SJSA1 (cell line): ENCODE measurements around the gene NDUFA9. TPM values are rescaled to one million over a fixed set of nuclear protein-coding genes. Genes with fewer than 3 reads are reported as not detected.

Source experiments
- DNase-seq, 2 experiments: peaks; one replicate each; pipeline ENCODE4 v3.0.0-alpha.2; 2015 to 2020; ENCODE audit warnings: low spot score in 2 of 2, low read depth in 1 of 2
- H3K27ac ChIP-seq: fragments of 250-450 bp; sonication (Bioruptor Pico); 2 replicates; pipeline ENCODE4 v1.5.1; 2020; ENCODE audit warnings: mild to moderate bottlenecking, moderate library complexity
- H3K27me3 ChIP-seq: fragments of 250-450 bp; sonication (Bioruptor Pico); replicated peaks from 2 replicates; pipeline ENCODE4 v1.5.1; 2020; ENCODE audit warnings: mild to moderate bottlenecking, moderate library complexity
- H3K36me3 ChIP-seq: fragments of 250-450 bp; sonication (Bioruptor Pico); 2 replicates; pipeline ENCODE4 v1.5.1; 2020; ENCODE audit warnings: mild to moderate bottlenecking
- H3K4me1 ChIP-seq: fragments of 250-450 bp; sonication (Bioruptor Pico); replicated peaks from 2 replicates; pipeline ENCODE4 v1.6.1; 2021; ENCODE audit warnings: mild to moderate bottlenecking
- H3K4me3 ChIP-seq: fragments of 250-450 bp; sonication (Bioruptor Pico); 2 replicates; pipeline ENCODE4 v1.5.1; 2020; ENCODE audit warnings: mild to moderate bottlenecking
- H3K9me3 ChIP-seq: fragments of 250-450 bp; sonication (Bioruptor Pico); replicated peaks from 2 replicates; pipeline ENCODE4 v1.5.1; 2020; ENCODE audit warnings: mild to moderate bottlenecking
- total RNA-seq: library from RNA; depleted of rRNA; stranded (reverse); fragments of >200 nt; shearing (Covaris generic); gene quantifications from 2 replicates; pipeline ENCODE4 v1.2.3, GENCODE V29; 2014; rRNA removed

NDUFA9 gene
- 129 and 186 TPM in 2 replicates for total RNA-seq

DNA sequence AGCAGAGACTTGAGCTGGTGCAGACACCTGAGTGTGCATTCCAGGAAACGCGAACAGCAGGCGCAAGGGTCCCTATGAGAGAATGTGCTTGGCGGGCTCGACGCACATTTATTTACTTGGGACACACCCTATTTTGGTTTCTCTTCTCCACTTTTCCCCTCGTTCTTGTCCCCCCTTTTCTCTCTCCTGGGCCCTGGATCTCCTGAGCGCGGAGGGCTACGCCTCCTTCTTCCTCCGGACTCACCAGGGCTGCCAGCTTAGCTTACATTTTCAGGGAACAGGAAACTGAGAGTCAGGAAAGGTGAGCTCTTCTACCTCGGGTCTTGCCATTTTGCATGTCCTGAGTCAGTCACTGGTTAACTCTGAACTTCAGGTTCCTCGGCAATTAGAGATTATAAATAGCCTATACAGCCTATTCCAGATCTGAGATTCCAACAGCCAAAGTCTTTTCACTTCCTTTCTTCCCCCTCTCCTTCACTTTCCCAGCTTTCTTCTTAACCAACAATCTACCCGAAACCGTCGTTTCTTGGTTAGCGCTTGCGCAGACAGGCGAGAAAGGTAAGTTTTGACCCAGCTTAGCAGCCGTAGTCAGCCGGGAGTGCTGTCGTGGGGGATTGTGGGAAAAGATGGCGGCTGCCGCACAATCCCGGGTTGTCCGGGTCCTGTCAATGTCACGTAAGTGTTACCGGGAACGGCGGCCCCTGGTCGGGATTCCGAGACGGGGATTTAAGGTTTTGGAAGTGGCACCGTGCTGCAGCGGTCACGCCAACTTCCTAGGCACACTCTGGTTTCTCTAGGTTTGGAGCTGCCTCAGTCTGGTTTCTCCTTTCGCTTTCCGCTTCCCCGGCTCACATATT lies at the start of gene NDUFA9, which contains the start of gene AKAP3:
Gene NDUFA9 (plus strand): TSS at position 614 of the 857 bp plus-strand sequence. CDS start 13 bp downstream, at position 627.
Gene AKAP3 (minus strand): TSS at position 551 of the 857 bp plus-strand sequence. CDS start 10,855 bp downstream, outside the sequence.
- no peaks in the 10 kb centered on the region for H3K27me3 ChIP-seq
- peak within 1 kb of the TSS; percentile 67 for H3K4me3 ChIP-seq
- H3K36me3 ChIP-seq: peaks cover 4% of the 10 kb centered on the region; the same call in 1 of the 2 replicates
- DNase-seq: peak; percentile 82 to 85
- H3K27ac ChIP-seq: peak within 1 kb of the TSS; percentile 52
- peaks cover 16% of the 10 kb centered on the region for H3K4me1 ChIP-seq
- H3K9me3 ChIP-seq: no peaks in the 10 kb centered on the region

DNA sequence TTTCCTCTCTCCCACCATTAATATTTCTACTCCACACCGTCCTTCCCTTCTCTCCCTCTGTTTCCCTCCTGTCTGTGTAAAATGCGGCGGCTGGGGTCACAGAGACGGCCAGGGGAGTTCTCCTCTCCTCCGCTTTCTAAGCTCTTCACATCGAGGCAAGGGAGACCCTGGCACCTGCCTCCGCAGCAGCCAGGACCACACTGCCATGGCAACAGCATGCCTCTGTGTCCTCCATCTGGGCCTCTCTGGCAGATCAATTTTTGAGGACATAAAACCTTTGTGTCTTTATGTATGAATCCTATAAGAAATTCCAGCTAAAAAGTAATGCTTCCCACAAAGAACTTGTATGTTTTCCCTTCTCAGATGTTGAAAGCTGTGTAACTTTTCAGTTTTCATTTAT lies 45.5 kb upstream of the NDUFA9 start:
- no peak for DNase-seq
- Histone ChIP-seq H3K9me3 (no peaks in the 10 kb centered on the region), H3K27ac (no peak overlapping the region), H3K36me3 (no peaks in the 10 kb centered on the region), H3K27me3 (peaks cover 29% of the 10 kb centered on the region), H3K4me1 (no peaks in the 10 kb centered on the region), H3K4me3 (no peak overlapping the region)

DNA sequence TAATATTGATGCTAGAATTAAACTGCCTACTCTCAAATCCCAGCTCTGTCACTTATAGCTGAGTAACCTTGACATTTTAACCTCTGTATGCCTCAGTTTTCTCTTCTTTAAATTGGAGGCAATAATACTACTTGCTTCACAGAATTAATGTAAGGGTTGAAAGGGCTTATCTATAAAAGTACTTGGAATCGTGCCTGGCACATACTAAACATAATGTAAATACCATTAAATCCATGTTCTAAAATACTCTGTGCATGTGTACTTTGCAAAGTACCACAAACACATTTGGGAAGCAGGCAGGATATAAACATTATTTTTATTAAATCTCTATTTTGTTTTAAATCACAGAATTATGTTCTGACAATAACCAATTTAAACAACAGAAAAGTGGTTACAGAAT lies 45.0 kb upstream of the NDUFA9 start:
- H3K4me3 ChIP-seq: no peak overlapping the region
- no peak for DNase-seq
- H3K36me3 ChIP-seq: no peaks in the 10 kb centered on the region
- H3K27ac ChIP-seq: no peak overlapping the region
- no peaks in the 10 kb centered on the region for H3K4me1 ChIP-seq
- H3K27me3 ChIP-seq: peaks cover 29% of the 10 kb centered on the region
- H3K9me3 ChIP-seq: no peaks in the 10 kb centered on the region

DNA sequence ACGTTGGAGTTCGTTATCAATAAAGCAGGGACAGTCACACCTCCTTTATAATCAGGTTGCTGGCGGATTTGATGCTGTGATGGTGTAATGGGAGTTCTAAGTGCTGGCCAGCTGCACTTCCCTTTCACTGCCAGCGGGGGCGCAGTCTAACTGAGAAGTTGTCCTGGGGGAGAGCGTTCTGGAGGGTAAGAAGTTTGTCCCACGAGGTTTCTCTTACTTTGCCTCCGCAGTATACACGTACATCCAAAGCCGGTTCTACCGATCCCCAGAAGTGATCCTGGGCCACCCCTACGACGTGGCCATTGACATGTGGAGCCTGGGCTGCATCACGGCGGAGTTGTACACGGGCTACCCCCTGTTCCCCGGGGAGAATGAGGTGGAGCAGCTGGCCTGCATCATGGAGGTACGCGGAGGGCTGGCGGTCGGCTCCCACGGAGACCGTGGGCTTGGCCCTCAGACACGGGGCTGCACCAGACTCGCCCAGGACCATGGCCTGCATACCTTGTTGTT lies 44.2 kb upstream of the NDUFA9 start:
- H3K27me3 ChIP-seq: peaks cover 27% of the 10 kb centered on the region
- no peaks in the 10 kb centered on the region for H3K36me3 ChIP-seq
- H3K4me3 ChIP-seq: peak overlapping the region; percentile 69
- no peaks in the 10 kb centered on the region for H3K4me1 ChIP-seq
- H3K27ac ChIP-seq: no peak overlapping the region
- H3K9me3 ChIP-seq: no peaks in the 10 kb centered on the region
- peak; percentile 82 to 83 for DNase-seq

DNA sequence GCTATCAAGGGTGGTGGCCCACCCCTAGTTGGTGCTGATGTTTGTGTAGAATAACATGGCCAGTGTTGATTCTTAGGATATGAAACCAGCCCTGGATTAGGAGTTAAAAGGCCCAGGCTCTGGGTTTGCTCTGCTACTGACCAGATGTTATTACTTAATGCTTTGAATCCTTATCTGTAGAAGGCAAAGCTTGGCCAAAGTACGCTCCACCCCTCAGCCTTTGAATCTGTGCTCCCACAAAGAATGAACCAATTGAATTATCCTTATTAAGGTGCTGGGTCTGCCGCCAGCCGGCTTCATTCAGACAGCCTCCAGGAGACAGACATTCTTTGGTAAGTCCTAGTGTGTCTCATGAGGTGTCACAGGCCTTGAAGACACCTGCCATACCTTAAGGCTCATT lies 41.9 kb upstream of the NDUFA9 start:
- Histone ChIP-seq H3K27me3 (peaks cover 13% of the 10 kb centered on the region; the same call in 1 of the 2 replicates), H3K27ac (no peak overlapping the region), H3K4me3 (no peak overlapping the region), H3K9me3 (no peaks in the 10 kb centered on the region), H3K36me3 (peaks cover 14% of the 10 kb centered on the region), H3K4me1 (no peaks in the 10 kb centered on the region)
- no peak for DNase-seq

DNA sequence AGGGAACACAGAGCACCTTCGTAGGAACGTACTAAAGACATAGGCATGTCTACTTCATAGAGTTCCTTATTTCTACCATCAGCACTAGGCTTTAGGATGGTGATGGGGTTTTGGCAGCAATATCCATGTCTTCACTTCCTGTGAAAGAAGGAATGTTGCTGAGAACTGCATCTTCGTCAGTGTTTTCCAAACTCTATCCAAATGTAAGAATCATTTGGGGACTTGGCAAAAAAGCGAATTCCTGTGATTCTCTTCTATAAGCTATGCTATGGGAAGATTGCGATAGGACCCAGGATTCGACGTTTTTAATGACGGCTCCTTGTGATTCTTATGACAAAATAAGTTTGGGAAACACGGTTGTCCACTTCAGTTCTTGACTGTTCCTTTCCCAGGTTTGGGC lies 39.8 kb upstream of the NDUFA9 start:
- DNase-seq: no peak
- H3K4me1 ChIP-seq: no peaks in the 10 kb centered on the region
- H3K27me3 ChIP-seq: 0 out of 2 replicates have a peak, but pooled peaks cover 2% of the 10 kb centered on the region
- H3K27ac ChIP-seq: no peak overlapping the region
- H3K36me3 ChIP-seq: peaks cover 30% of the 10 kb centered on the region
- H3K9me3 ChIP-seq: no peaks in the 10 kb centered on the region
- no peak overlapping the region for H3K4me3 ChIP-seq

DNA sequence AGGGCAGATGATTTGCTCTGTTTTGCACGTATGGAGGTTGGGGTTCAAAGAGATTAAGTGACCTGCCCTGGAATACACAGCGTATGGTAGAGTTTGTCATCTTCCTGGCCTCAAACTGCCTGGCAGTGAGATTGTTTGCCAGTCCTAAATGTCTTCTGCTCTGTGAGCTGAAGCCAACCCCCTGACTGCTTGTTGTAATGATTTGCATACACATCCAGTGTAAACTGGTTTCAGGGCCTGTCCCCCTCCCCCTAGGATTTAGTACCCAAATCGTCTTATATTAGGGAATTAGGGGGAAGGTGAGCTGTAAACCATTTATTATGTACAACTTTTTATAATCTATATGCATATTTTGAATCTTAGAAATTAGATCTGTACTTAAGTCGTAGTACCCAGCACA lies 38.4 kb upstream of the NDUFA9 start:
- Histone ChIP-seq H3K4me3 (no peak overlapping the region), H3K27me3 (no peaks in the 10 kb centered on the region), H3K36me3 (peaks cover 33% of the 10 kb centered on the region), H3K9me3 (no peaks in the 10 kb centered on the region), H3K27ac (no peak overlapping the region), H3K4me1 (no peaks in the 10 kb centered on the region)
- no peak for DNase-seq

DNA sequence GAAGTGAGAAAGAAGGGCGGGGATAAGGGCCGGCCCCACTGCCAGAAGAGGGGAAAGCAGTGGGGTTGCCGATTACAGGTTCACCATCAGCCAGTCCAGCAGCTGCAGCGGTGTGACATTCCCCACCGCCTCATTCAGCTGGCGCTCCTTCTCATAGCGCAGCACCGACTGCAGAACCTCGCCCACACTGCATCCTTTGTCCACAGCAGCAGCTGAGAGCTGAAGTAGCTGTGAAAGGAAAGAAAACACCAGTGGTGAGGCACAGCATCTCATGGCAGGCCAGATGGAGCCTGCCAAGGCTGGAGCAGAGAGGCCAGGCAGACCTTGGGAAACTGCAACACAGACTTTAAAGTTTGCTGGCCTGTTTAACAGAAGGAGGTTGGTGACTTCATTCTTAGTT lies 33.2 kb upstream of the NDUFA9 start:
- no peak overlapping the region for H3K4me3 ChIP-seq
- no peaks in the 10 kb centered on the region for H3K27me3 ChIP-seq
- no peaks in the 10 kb centered on the region for H3K4me1 ChIP-seq
- H3K36me3 ChIP-seq: peaks cover 27% of the 10 kb centered on the region
- DNase-seq: no peak
- H3K9me3 ChIP-seq: no peaks in the 10 kb centered on the region
- no peak overlapping the region for H3K27ac ChIP-seq

DNA sequence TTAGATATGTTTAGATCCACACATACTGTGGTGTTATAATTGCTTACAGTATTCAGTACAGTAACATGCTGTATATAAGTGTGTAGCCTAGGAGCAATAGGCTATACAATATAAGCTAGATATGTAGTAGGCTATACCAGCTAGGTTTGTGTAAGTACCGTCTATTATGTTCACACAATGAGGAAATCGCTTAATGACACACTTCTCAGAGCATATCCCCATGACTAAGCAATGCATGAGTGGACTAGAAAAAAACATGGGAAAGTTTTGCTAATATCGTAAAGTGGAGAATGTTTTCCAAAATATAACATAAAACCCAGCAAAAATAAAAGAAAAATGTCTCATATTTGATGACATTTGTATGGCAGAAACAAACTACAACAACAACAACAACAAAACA lies 27.4 kb upstream of the NDUFA9 start:
- H3K4me3 ChIP-seq: no peak overlapping the region

DNA sequence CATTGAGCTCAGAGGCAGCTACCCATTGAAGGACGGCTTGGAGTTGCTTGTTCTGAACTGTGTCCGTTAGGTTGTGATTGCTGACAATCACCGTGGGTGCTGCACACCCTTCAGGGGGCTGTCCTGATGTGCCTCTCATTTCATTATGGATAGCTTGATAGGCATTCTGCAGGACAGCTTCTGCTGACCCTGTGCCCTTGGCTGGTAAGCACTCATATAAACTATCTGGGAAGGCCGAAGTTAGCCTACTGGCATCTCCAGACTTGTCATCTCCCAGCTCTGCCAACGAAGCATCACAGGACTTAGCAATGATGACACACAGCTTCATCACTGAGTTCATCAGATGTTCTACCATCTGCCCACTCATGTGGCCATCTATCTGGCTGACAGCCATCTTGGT lies 22.4 kb upstream of the NDUFA9 start:
- no peaks in the 10 kb centered on the region for H3K9me3 ChIP-seq
- no peak overlapping the region for H3K27ac ChIP-seq
- no peaks in the 10 kb centered on the region for H3K4me1 ChIP-seq
- no peak for DNase-seq
- H3K4me3 ChIP-seq: no peak overlapping the region
- no peaks in the 10 kb centered on the region for H3K36me3 ChIP-seq
- peaks cover 45% of the 10 kb centered on the region for H3K27me3 ChIP-seq

More for the DNA sequence above, 27.4 kb upstream of the NDUFA9 start:
- Histone ChIP-seq H3K9me3 (no peaks in the 10 kb centered on the region), H3K27me3 (peaks cover 12% of the 10 kb centered on the region), H3K36me3 (no peaks in the 10 kb centered on the region), H3K27ac (no peak overlapping the region), H3K4me1 (no peaks in the 10 kb centered on the region)
- DNase-seq: no peak

DNA sequence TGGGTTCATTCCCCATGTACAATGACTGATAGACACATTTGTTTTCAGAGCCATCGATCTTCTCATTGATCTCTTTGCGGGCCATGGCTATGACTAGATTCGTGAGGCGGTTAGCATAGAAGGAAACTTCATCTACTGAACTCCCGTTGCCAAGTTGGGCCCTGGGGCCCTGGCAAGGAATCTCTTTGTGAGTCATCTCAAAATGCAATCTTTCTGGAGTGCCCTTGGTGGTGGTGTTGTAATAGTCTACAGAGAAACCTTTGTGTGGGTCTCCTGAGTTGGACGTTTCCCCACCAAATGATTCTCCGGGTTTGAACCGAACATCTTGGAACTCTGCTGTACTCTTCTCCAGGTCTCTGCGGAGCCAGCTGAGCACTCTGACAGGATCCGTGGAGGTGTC lies 20.5 kb upstream of the NDUFA9 start:
- H3K4me1 ChIP-seq: no peaks in the 10 kb centered on the region
- DNase-seq: no peak

DNA sequence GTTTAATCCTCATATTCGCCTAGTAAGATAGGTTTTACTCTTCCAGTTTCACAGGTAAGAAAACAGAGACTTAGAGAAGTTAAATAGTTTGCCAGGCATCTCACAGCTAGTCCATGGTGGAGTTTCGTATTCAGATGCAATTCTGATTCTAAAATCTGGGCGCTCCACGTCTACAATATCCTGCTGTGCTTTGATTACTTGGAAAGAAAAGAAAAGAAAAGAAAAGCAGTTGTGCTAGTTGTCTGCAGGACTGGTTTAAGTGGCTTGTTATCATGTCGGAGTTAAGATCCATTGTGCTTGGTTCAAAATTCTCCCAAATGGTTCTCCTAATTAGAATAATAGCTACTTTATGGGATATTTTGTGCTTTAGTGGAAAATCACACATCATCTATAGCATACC lies 18.7 kb upstream of the NDUFA9 start:
- DNase-seq: no peak
- Histone ChIP-seq H3K36me3 (no peaks in the 10 kb centered on the region), H3K9me3 (no peaks in the 10 kb centered on the region), H3K27ac (no peak overlapping the region), H3K4me1 (no peaks in the 10 kb centered on the region), H3K27me3 (peaks cover 61% of the 10 kb centered on the region), H3K4me3 (no peak overlapping the region)

More for the DNA sequence above, 20.5 kb upstream of the NDUFA9 start:
- Histone ChIP-seq H3K36me3 (no peaks in the 10 kb centered on the region), H3K27me3 (peaks cover 53% of the 10 kb centered on the region), H3K4me3 (no peak overlapping the region), H3K27ac (no peak overlapping the region), H3K9me3 (no peaks in the 10 kb centered on the region)

DNA sequence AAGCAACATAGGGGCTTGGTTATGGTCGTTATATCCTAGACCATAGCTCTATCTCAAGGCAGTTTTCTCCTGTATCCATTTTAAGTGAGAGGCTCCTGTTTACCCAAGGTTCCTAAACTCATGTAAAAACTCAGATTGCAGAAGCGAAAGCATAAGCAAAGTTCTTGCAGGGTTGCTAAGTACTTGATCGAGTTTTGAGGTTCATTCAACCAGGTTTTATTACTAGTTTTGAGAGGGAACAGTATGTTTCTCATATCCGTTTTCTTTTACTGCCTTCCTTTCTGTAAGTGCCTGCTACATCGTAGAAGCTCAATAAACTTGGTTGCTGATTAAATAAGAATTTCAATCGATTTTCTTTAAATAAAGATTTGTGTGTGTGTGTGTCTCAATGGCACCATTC lies 5.2 kb upstream of the NDUFA9 start:
- DNase-seq: no peak
- Histone ChIP-seq H3K27ac (no peak overlapping the region), H3K4me1 (peaks cover 6% of the 10 kb centered on the region), H3K4me3 (no peak overlapping the region), H3K36me3 (no peaks in the 10 kb centered on the region), H3K9me3 (no peaks in the 10 kb centered on the region), H3K27me3 (peaks cover 19% of the 10 kb centered on the region; the same call in 1 of the 2 replicates)

DNA sequence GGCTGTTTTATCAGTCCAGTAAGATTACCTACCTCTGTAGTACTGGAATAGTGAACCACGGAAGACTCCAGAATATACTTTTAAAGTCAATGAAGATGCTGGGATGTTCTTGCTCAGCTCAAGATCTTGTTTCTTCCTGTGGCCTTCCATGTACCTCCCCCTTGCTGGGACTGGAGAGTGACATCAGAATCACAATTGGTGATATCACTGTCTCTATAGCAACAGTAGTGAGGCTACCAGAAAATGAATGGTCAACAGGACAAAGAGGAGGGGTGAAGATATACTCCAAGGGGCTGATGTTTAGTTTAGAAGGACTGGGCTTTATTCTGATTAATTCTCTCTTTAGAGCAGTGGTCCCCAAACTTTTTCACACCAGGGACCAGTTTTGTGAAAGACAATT lies 3.9 kb upstream of the NDUFA9 start:
- no peak for DNase-seq
- Histone ChIP-seq H3K9me3 (no peaks in the 10 kb centered on the region), H3K27me3 (peaks cover 16% of the 10 kb centered on the region; the same call in 1 of the 2 replicates), H3K4me1 (peaks cover 10% of the 10 kb centered on the region), H3K27ac (no peak overlapping the region), H3K4me3 (no peak overlapping the region), H3K36me3 (no peaks in the 10 kb centered on the region)
